Measurements from ENCODE around the gene NCOA3.

DNA sequence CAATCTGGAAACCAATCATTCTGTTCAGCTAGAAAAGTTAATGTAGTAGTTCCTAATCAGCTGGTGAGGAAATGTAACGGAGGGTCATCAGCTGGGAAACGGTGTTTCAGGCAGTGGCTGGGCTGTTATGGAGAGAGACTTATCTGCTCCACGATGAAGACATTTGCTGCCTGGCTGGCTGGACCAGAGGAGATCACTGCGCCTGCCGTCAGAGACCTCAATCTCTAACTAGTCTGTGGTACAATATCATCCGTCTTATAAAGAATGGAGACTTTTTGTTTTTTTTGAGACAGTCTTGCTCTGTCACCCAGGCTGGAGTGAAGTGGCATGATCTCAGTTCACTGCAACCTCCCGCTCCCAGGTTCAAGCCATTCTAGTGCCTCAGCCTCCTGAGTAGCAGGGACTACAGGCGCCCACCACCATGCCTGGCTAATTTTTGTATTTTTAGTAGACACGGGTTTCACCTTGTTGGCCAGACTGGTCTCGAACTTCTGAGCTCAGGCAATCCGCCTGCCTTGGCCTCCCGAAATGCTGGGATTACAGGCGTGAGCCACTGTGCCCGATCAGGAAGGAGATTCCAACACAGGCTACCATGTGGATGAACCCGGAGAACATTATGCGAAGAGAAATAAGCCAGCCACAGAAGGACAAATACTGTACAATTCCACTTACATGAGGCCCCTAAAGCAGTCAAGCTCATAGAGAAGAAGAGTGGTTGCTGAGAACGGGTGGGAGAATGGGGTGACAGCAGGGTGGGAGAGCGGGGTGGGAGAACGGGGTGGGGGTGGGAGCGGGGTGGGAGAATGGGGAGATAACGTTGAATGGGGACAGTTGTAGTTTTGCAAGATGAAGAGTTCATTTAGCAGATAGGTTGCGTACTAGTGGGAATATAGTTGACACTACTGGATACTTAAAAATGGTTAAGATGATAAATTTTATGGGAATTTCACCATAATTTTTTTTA, 168.5 kb downstream of the NCOA3 start:
- TF ChIP-seq, protein P1, sequence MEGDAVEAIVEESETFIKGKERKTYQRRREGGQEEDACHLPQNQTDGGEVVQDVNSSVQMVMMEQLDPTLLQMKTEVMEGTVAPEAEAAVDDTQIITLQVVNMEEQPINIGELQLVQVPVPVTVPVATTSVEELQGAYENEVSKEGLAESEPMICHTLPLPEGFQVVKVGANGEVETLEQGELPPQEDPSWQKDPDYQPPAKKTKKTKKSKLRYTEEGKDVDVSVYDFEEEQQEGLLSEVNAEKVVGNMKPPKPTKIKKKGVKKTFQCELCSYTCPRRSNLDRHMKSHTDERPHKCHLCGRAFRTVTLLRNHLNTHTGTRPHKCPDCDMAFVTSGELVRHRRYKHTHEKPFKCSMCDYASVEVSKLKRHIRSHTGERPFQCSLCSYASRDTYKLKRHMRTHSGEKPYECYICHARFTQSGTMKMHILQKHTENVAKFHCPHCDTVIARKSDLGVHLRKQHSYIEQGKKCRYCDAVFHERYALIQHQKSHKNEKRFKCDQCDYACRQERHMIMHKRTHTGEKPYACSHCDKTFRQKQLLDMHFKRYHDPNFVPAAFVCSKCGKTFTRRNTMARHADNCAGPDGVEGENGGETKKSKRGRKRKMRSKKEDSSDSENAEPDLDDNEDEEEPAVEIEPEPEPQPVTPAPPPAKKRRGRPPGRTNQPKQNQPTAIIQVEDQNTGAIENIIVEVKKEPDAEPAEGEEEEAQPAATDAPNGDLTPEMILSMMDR (IDR thresholded peaks at IDR 0.05; ENCODE audit: low read depth, low read length, poor library complexity, severe bottlenecking), result no peak
- no peak for TF ChIP-seq EZH2phosphoT487 (IDR thresholded peaks at IDR 0.05; ENCODE audit: borderline replicate concordance, low read length)
